IMR-90 (cell line): ENCODE data around the gene OR2H2.

Experiments
- CTCF ChIP-seq: conservative IDR thresholded peaks from 2 replicates; pipeline ENCODE4 v1.5.1; 2012; ENCODE audit warnings: mild to moderate bottlenecking, low read depth, low read length, improper control_type of control experiment
- MAFK ChIP-seq: IDR thresholded peaks from 2 replicates; pipeline ENCODE4 v1.6.1; 2012; ENCODE audit warnings: low read depth, low read length, improper control_type of control experiment
- RFX5 ChIP-seq: IDR thresholded peaks from 2 replicates; pipeline ENCODE4 v1.8.0; 2012; ENCODE audit warnings: low read depth, mild to moderate bottlenecking, low read length, moderate library complexity

DNA sequence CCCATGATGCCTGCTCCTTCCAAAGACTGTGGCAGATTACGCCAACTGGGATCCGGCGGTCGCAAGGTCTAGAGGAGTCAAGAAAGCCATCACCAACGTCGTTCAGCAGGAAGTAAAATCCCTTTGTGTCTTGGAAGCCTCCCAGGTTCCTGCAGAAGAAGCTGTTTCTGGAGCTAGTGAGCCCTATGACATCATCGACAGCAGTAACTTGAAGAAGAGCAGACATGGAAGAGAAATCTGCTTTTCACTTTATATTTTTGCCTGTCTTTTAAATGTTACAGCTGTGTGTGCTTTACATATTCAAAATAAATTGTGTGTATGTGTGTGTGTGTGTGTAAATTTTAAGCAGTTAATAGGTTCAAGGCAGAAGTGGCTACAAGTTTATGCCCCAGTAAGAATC lies 7.4 kb upstream of the OR2H2 start:
- TF ChIP-seq CTCF (no peak), MAFK (no peak), RFX5 (no peak)
